ENCODE measurements around the gene CALD1.

Gene CALD1

DNA sequence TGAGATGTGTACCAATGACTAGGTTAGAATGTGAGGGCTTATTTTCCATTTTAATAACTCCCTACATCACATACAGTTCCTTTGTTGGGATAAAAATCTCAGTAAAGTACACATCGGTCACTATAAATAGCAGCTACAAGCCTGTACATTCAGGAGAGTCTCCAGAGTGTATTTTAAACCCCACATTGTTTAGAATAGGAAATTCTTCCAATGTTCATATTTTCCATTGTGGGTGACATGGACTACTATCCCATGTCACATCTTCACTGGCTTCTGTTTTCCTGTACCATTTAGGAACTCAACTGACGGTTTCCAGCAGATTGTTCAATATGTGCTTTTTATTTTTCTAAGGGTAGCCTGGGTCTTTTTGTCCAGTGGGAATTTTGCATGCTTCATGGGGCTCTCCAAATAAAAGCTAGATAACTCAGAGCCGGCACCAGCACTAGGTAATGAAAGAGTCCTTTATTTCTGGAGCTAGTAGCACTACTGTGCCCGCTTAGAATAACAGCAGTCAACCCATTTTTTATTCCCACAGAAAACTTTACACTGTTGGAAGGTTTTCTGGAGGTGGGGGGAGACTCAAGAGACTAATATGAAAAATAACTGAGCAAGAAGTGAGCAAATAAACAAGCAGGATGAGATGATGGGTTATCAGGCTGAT, 100.5 kb downstream of the CALD1 start:
- in situ Hi-C loops (cut with MboI; ENCODE audit: low sequenced_read_pairs, unreplicated experiment), result no loop called here
- DNase-seq (ENCODE audit: low spot score), result no peak
- TF ChIP-seq, protein P1, sequence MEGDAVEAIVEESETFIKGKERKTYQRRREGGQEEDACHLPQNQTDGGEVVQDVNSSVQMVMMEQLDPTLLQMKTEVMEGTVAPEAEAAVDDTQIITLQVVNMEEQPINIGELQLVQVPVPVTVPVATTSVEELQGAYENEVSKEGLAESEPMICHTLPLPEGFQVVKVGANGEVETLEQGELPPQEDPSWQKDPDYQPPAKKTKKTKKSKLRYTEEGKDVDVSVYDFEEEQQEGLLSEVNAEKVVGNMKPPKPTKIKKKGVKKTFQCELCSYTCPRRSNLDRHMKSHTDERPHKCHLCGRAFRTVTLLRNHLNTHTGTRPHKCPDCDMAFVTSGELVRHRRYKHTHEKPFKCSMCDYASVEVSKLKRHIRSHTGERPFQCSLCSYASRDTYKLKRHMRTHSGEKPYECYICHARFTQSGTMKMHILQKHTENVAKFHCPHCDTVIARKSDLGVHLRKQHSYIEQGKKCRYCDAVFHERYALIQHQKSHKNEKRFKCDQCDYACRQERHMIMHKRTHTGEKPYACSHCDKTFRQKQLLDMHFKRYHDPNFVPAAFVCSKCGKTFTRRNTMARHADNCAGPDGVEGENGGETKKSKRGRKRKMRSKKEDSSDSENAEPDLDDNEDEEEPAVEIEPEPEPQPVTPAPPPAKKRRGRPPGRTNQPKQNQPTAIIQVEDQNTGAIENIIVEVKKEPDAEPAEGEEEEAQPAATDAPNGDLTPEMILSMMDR (IDR thresholded peaks at IDR 0.05; ENCODE audit: borderline replicate concordance, control extremely low read depth, extremely low read depth, insufficient read depth, missing control alignments), result no peak

DNA sequence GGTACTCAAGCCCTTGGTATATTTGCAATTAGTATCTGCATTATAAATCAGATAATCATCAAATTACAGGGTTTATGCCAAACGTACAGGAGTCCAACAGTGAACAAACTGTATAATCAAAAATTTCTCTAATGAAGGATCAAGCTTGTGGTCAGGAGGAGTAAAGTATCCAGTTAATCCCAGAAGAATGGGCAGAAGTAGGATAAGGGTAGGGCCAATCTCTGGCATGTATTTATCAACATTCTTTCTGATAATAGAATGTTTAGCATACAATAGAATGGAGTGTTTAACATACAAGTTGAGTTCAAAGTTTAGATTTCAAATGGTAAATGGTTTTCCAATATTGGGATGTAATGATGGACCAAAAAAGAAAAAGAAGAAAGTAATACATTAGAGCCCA, 103.0 kb downstream of the CALD1 start:
- in situ Hi-C loops (cut with MboI; ENCODE audit: low sequenced_read_pairs, unreplicated experiment), result no loop called here
- TF ChIP-seq, protein P1 (IDR thresholded peaks at IDR 0.05; ENCODE audit: borderline replicate concordance, control extremely low read depth, extremely low read depth, insufficient read depth, missing control alignments), result no peak
- DNase-seq (ENCODE audit: low spot score), result no peak

DNA sequence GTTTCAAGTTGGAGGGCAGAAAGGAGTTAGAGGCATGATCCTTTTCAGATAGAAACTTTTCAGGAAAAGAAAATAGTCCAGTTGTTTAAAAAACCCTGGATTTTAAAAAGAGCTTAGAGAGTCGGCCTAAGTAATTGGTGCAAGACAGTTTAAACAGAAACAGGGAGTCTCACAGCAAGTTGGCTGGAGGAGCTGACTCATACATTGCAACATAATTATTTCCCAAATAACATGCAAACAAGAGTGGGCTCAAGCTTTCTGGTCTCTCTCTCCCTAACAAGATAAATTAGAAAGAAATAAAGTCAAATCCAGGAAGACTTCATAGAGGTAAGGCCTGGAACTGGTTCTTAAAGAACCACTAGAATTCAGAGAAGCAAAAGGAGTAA, 106.5 kb downstream of the CALD1 start:
- in situ Hi-C loops (cut with MboI; ENCODE audit: low sequenced_read_pairs, unreplicated experiment), result no loop called here
- TF ChIP-seq, protein P1 (IDR thresholded peaks at IDR 0.05; ENCODE audit: borderline replicate concordance, control extremely low read depth, extremely low read depth, insufficient read depth, missing control alignments), result no peak
- DNase-seq (ENCODE audit: low spot score), result no peak

DNA sequence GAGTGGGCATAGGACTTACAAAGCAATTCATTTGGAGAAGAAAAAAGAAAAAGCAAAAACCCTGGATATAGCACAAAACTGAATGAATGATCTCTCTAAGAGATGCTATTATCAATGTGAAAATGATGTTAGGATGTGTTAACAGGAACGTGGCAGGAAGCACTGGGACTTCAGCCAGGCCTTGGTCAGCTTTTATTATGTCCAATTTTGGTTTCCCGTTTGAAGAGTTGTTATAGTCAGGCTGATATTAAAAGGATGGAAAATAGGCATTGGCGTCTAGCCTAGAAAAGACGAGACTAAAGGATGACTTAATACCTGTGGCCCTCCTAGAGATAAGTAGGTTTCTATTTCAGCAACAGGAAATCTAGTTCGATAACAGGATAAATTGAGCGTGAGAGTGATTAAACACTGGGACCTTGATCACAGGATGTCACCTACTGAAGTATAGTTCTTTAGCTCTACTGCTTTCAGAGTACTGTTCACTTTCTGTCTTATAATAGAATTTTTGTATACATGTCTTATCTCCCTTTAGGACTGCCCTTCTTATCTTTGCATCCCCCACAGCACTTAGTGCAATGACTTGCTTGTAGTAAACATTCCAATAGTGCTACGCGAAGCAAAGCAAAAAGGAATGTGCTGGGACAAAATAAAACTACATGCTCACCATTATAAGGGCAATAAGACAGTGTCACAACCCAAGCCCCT, 107.1 kb downstream of the CALD1 start:
- DNase-seq (ENCODE audit: low spot score), result no peak
- TF ChIP-seq, protein P1 (IDR thresholded peaks at IDR 0.05; ENCODE audit: borderline replicate concordance, control extremely low read depth, extremely low read depth, insufficient read depth, missing control alignments), result no peak
- in situ Hi-C loops (cut with MboI; ENCODE audit: low sequenced_read_pairs, unreplicated experiment), result no loop called here

DNA sequence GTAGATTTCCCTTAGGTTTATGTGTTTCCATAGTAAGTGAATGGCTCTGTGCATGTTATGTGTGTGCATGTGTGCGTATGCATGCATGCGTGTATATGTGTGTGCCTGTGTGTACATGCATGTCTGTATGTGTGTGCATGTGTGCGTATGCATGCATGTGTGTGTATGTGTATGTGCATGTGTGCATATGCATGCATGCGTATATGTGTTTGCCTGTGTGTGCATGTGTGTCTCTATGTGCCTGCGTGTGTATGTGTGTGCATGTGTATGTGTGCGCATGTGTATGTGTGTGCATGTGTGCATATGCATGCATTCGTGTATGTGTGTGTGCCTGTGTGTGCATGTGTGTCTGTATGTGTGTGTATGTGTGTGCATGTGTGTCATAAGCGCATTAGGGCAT, 108.1 kb downstream of the CALD1 start:
- TF ChIP-seq, protein P1 (IDR thresholded peaks at IDR 0.05; ENCODE audit: borderline replicate concordance, control extremely low read depth, extremely low read depth, insufficient read depth, missing control alignments), result no peak
- in situ Hi-C loops (cut with MboI; ENCODE audit: low sequenced_read_pairs, unreplicated experiment), result no loop called here
- DNase-seq (ENCODE audit: low spot score), result no peak

DNA sequence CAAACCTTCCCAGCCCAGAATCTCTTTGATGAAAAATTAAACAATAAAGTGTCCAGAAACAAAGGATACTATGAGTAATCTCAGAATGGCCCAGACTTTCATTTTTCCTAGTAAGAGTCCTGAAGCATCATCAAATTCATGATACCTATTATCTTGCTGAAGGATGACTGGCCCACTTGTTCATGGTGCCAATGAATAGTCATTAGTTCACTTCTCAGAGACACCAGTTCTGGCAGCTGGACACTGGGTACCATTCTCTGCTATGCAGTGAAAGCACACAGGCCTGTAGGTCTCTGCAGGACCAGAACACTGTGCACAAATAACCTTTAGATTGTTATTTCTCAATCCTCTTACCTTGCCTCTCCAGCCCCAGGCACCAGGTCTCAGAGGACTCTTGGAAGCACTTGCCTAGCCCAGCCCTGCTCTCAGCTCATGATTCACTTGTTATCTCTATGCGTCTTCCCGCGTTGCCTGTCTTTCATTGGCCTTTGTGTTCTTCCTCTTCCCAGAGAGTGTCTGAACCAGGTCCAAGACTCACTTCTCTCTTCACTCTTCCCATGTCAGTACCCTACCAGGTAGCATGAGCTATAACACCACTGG, 108.8 kb downstream of the CALD1 start:
- in situ Hi-C loops (cut with MboI; ENCODE audit: low sequenced_read_pairs, unreplicated experiment), result no loop called here
- TF ChIP-seq, protein P1 (IDR thresholded peaks at IDR 0.05; ENCODE audit: borderline replicate concordance, control extremely low read depth, extremely low read depth, insufficient read depth, missing control alignments), result no peak
- no peak for DNase-seq (ENCODE audit: low spot score)

Measured in GM13976 (cell line).